GM15510 (cell line): ENCODE measurements around the gene ITPA.

Experiments
- POLR2A ChIP-seq: IDR thresholded peaks from 3 replicates; pipeline ENCODE4 v1.6.1; 2011; ENCODE audit warnings: borderline replicate concordance; ENCODE audit not compliant: insufficient read length; ENCODE audit errors: extremely low read depth

The ITPA gene

DNA sequence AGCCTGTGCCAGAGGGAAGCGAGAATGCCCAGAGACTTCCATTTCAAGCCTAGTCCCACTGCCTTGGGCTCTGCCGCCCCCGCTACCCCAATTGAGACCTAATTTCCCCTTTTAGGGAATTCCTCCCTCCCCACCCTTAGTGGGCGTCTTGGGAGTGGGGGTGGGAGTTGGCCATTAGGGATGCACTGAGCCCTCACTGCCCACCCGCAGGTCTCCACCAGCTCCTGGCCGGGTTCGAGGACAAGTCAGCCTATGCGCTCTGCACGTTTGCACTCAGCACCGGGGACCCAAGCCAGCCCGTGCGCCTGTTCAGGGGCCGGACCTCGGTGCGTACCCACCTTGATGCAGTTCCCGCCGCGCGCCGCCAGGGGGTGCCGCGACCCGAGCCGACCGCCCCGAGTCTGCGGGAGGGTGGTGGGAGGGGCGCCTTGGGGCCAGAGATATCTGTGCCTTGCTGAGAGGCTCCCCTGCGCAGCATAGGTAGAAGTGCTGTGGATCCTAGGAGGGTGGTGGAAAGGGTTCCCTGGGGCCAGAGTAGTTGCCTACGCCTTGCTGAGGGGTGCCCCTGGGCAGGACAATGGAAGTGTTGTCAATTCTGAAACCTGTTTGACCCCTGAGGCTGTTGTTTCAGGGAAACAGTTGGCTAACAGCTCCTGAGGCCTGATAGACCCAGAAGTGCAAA lies 9.2 kb downstream of the ITPA start:
- no peak for TF ChIP-seq POLR2A

DNA sequence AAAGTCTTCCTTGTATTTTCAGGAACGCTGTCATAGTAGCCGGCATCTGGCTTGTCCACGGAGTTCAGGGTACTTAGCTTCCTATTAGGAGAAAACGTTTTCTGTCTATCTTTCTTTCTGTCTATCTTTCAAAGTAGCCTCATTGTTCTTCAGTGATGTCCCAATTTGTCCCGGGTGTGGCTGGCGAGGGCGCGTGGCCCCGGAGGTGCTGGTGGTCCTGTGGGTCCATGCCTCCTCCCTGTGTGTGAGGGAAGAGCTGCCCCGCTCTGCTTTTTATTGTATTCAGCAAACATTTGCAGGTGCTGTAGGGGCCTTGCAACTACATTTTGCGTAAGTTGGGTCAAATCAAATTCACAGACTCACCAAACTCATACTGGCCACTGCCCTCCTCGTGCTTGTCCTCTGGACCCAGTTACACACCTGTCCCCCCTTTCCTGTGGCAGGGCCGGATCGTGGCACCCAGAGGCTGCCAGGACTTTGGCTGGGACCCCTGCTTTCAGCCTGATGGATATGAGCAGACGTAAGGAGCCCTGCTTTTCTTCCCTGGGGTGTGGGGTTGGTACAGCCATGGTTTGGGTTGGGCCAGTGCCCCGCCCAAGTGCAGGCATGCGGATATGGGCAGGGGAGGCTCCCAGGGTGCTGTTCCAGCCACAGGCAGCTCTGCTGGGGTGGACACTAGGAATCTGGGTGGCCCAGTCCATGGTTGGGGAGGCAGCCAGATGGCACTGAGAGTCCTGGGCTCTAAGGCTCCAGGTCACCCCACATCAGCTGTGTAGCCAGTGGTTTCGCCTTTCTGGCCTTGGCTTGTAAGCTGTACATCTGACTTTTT lies 12.3 kb downstream of the ITPA start:
- TF ChIP-seq POLR2A: no peak

DNA sequence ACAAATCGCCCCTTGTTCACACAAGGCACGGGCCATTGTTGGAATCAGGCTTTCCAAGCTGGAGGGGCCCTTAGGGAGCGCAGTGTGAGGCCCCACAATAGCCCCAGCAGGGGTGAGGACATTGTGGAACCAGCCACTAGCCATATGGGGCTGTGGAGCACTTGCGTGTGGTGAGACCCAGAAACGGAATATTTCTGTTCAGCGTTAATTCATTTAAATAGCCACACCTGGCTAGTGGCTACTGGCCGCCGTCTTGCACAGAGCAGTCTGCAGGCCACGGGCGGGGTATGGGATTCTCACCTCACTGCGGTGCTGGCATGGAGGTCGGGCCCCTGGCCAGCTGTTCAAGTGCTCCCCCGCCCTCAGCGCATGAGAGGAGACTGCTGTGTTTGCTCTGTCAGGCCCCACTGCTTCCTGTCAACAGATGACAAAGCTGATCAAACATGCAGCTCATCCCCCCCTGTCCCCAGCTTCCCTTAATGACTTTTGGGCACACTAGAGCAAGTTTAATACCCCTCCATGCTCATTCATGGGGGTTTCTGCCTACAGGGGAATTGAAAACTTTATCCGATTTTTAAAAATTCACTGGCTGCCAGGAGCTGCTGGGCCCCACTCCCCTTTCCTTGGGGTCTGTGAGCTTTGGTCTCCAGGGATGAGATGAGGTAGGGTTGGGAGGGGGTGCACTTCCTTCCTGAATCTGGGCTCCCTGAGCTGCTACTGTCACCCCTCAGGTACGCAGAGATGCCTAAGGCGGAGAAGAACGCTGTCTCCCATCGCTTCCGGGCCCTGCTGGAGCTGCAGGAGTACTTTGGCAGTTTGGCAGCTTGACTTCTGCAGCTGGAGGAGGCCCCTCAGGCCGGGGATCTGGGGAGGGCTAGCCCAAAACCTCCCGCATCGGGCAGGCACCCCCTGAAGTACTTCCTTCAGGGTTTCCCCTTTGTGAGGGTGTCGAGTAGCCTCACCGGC lies 13.6 kb downstream of the ITPA start:
- no peak for TF ChIP-seq POLR2A

GRCh38 chr20:3223651-3223993 lies 14.3 kb downstream of the ITPA start:
- no peak for TF ChIP-seq POLR2A

DNA sequence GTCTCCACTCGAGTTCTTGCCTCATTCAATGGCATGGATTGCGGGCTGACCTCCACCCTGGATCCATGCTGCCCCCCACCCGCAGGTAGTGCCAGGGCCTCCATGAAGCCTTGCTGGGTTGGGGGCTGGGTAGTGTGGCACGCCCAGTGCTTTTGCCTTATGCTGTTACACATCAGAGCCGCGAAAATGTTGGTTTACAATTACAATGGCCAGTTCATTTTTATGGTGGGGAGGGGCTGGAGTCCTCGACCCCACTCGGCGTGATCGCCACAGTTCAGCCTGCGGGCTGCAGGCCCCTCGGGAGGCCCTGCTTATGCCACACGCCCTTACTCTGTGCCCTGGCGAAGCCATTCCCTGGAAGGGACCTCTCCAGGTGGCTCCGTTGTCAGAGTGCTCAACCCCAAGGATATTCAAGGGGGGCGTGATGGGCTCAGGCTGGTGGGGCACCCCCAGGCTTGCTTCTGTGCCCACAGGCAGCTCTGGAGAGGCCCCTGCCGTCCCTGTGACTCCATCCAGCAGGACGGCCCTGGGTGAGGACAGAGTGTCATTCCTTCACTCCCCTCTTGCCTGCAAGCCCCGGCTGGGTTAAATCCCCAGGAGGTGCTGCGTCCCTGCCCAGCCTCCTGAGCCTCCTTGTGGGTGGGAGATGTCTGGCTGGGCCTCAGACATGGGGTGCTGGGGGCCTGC lies 14.8 kb downstream of the ITPA start:
- TF ChIP-seq POLR2A: no peak

DNA sequence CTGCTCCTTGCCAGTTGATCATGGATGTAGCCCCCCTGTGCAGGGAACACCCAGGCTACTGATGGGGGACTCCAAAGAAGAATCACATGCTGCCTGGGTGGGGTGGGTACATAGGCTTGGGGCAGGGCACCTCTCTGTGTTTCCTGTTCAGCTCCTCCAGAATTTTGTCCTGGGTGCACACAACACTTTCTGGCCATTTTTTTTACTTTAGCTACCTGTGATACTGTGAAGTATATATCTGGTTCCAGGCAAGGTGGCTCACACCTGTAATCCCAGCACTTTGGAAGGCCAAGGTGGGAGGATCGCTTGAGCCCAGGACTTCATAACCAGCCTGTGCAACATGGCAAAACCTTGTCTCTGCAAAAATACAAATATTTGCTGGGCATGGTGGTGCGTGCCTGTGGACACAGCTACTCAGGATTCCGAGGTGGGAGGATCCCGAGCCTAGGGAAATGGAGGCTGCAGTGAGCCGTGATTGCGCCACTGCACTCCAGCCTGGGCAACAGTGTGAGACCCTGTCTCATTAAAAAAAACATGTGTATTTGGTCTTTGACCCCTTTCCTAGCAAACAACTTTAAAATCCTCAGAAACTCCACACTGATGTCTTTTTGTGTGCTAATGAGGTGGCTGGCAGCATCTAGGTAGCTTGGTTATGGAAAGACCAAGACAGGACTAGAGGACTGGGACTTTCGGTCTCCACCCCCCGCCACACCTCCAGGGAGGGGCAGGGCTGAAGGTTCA lies 15.6 kb downstream of the ITPA start:
- no peak for TF ChIP-seq POLR2A

GRCh38 chr20:3226093-3226492 lies 16.8 kb downstream of the ITPA start:
- no peak for TF ChIP-seq POLR2A

- no peak for TF ChIP-seq POLR2A
These were observed 17.6 kb downstream of the ITPA start for GRCh38 chr20:3226864-3227263.

- TF ChIP-seq POLR2A: no peak
These were observed 18.2 kb downstream of the ITPA start for GRCh38 chr20:3227506-3227905.

DNA sequence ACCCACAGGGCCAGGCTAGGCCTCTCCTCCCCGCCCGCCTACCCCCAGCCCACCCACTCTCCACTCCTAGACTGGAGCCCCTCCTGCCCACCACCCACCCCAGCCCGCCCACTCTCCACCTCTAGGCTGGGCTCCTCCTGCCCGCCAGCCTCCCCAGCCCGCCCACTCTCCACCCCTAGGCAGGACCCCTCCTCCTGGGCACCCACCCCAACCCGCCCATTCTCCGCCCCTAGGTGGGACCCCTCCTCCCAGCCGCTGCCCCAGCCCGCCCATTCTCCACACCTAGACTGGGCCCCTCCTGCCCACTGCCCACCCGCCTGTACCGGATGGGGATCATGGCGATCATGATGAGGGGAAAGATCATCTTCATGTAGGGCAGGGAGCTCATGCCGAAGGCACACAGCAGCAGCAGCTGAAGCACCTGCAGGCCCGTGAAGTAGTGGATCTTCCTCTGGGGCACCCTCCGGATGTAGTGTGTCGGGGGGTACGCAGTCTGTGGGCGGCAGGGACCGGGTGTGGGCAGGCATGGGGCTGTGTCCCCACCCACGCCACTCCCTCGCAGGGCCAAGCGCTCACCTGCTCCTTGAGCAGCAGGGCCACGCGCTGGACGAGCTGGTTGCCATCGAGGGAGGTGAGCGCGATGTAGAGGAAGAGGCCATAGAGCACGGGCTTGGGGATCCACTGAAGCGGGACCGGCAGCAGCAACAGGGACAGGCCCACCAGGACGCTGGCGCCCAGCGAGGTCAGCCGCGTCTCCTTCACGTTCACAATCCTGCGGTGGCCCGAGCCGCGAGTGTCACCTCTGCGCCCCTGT lies 18.8 kb downstream of the ITPA start:
- TF ChIP-seq POLR2A: no peak

DNA sequence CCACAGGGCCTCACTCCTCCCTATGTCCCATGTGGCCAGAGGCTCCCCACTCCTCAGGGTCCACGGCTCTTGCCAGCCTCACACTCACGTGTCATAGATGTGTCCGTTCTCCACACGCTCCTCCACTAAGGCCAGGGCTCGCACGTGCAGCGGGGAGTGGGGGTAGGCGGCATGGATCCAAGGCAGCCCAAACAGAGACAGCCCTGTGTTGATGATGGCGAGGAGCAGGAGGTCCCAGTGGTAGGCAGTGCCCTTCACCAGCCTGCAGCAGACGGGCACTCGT lies 19.4 kb downstream of the ITPA start:
- TF ChIP-seq POLR2A: no peak

- TF ChIP-seq POLR2A: no peak
These were observed 19.9 kb downstream of the ITPA start for GRCh38 chr20:3229158-3229557.

GRCh38 chr20:3229798-3230197 lies 20.5 kb downstream of the ITPA start:
- TF ChIP-seq POLR2A: no peak
